HG03064 (cell line): ENCODE data around the gene INPP5E.
A peak's percentile ranks its signal among the peaks of the same experiment; 100 is the strongest.
"Not testable (repeated sequence)": the region's sequence is repeated elsewhere in the genome, so short reads cannot be mapped to it uniquely, and the experiment has no call there.

ENCODE experiments used
- ATAC-seq: cut with Tn5 transposase; IDR thresholded peaks from one replicate; pipeline ENCODE4 v1.9.1; 2021; ENCODE audit warnings: low read depth; ENCODE audit not compliant: unreplicated experiment

The INPP5E gene

GRCh38 chr9:136430588-136431234 is 8.9 kb downstream of the INPP5E start:
- no peak for ATAC-seq

GRCh38 chr9:136429683-136430491 is 9.8 kb downstream of the INPP5E start:
- ATAC-seq = no peak

GRCh38 chr9:136429075-136429628 is 10.5 kb downstream of the INPP5E start:
- no peak for ATAC-seq

GRCh38 chr9:136426787-136427186 is 12.9 kb downstream of the INPP5E start:
- ATAC-seq = no peak

GRCh38 chr9:136425367-136425766 is 14.3 kb downstream of the INPP5E start:
- ATAC-seq = not testable (repeated sequence)

- no peak for ATAC-seq
Observed at GRCh38 chr9:136424750-136425362, 14.8 kb downstream of the INPP5E start.

GRCh38 chr9:136423432-136424146 is 16.1 kb downstream of the INPP5E start:
- no peak for ATAC-seq

GRCh38 chr9:136422876-136423275 is 16.8 kb downstream of the INPP5E start:
- no peak for ATAC-seq

GRCh38 chr9:136421791-136422190 is 17.9 kb downstream of the INPP5E start:
- ATAC-seq = no peak

GRCh38 chr9:136419092-136419420 is 20.6 kb downstream of the INPP5E start:
- ATAC-seq = no peak

GRCh38 chr9:136418182-136419091 is 21.2 kb downstream of the INPP5E start:
- no peak for ATAC-seq

- no peak for ATAC-seq
Observed at GRCh38 chr9:136416914-136417313, 22.7 kb downstream of the INPP5E start.

GRCh38 chr9:136416427-136416826 is 23.2 kb downstream of the INPP5E start:
- no peak for ATAC-seq

- ATAC-seq = no peak
Observed at GRCh38 chr9:136412962-136413361, 26.7 kb downstream of the INPP5E start.

- ATAC-seq = no peak
Observed at GRCh38 chr9:136411378-136411777, 28.3 kb downstream of the INPP5E start.

GRCh38 chr9:136410500-136411287 is 29.0 kb downstream of the INPP5E start, which contains the start of the genes ENTR1 and PMPCA:
ENTR1 (minus strand) TSS chr9:136410614; CDS start chr9:136410397, 217 bp downstream.
PMPCA (plus strand) TSS chr9:136410658; CDS start chr9:136410669, 11 bp downstream.
- ATAC-seq = peak; percentile 82

- ATAC-seq = peak; percentile 5
Observed at GRCh38 chr9:136409557-136410455, 29.8 kb downstream of the INPP5E start.

- no peak for ATAC-seq
Observed at GRCh38 chr9:136407911-136408310, 31.7 kb downstream of the INPP5E start.
